Hepatic stellate cell (primary cell): ENCODE measurements around the gene SYN1.
A peak's percentile ranks its signal among the peaks of the same experiment; 100 is the strongest.
"Not testable (repeated sequence)": the region's sequence is repeated elsewhere in the genome, so short reads cannot be mapped to it uniquely, and the experiment has no call there.

Experiments used
- DNase-seq: peaks from one replicate; pipeline ENCODE4 v3.0.0; 2011; ENCODE audit warnings: low spot score

SYN1 gene

DNA sequence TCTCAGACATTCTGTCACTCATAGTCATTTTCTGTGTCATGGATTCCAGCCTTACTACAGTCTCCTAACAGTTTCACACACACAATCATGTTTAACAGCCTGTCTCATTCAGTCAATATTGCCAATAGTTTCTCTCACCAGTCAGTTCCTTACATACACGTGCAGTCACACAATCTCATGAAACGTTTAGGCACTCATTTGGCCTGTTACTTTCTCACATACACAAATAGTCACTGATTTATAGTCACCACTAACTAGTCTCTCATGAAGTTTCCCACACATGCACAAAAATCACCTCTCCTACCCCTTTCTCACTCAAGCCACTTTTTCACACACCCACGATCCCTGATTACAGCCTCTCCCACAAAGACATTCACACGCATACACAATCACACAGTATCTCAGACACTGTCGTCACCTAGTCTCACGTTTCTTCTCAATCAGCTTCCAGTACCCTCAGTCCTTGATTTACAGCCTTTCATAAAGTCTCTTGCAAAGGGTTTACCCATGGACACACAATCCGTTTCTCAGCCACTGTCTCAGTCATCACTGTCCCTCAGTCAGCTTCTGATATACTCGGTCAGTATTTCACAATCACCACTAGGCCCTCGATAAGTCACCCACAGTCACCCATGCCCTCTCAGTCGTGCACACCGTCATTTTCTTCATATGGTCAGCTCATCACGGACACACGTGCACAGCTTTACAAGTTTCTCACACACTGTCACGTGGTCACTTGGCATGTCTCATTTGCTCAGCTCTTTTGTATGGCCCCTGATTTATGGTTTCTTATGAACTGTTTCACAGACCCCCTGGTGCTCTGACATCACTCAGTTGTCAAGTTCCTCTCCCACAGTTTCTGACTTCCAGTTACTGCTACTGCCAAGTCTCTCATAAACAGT lies 14.3 kb upstream of the SYN1 start:
- DNase-seq = no peak

DNA sequence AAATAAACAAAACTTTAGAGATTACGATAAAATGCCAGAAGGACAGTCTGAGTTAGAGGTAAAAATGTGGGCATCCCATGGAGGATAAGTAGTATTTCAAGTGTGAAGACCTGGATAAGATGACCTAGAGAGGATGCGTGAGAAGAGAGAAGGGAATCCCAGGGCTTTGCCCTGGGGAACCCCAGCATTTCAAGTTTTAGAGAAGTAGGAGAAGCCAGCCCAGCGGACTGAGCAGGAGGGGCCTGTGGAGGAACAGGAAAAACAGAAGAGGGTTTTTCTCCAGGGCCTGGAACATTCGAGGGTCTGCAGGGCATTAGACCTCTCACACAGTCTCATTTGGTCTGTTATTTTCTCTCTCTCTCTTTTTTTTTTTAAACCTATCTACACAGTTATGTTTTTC lies 13.0 kb upstream of the SYN1 start:
- DNase-seq = no peak

DNA sequence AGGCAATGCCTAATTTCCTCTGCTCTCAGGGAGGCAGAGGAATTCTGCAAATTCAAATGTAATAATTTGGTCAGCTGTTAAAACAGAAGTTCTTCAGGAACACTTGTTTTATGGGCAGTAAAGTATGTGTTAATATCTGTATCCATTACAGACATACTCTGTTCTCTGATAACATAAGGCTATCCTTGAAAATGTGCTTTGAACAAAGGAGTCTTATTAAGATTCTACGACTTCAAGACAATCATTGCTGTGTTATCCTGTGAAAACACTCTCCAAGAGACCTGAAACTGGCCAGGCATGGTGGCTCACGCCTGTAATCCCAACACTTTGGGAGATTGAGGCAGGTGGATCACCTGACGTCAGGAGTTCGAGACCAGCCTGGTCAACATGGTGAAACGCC lies 12.0 kb upstream of the SYN1 start:
- DNase-seq = no peak

DNA sequence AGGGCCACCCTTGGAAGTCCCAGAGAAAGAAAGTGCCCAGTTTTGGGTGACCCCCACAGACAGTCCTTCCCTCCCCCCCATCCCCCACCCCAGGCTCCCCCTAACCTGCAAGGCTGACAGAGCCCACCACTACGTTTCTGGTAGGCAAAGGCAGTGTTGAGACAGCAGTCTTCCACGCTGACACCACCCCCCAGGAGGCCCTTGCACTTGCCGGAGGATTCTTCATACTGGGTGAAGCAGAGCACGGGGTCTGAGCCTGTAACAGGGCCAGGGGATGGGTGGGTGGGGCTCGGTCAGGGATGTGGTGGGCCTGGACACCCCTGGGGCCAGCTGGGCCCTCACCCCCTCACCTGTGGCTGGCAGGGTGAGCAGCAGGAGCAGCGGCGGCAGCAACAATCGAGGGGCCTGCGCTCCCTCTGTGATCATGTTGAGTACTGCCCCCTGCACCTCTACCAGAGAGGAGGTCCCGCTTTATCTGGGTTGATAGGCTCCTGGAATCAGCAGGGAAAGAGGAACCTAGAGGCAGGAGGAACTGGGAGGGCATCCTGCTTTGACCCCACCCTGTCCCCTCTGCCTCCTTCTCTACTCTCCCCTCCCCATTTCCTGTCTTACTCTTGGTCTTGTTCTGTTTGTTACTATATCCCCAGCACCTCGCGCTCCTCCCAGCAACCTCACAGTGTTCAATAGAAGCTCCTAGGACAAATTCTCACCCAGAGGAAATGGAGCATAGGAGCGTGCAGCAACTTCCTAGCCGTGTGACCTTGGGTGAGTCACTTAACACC lies 10.0 kb upstream of the SYN1 start, which contains the start of gene CFP:
Gene CFP (minus strand): TSS at position 512 of the 782 bp plus-strand sequence. CDS start 86 bp downstream, at position 426.
- no peak for DNase-seq

DNA sequence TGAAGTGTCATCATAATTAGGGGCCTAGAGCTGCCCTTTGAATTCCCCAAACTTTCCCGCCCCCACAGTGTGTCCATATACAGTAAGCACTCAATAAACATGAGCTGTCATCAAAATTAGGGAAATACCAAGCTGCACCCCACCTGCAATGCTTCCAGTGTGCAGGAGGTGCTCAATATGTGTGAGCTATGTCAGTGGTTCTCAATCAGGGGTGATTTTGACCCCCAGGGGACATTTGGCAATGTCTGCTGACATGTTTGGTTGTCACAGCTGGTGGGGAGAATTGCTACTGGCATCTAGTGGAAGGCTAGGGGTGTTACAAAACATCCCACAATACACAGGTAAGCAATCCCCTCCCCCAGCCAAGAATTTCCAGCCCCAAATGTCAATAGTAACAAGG lies 9.3 kb upstream of the SYN1 start:
- DNase-seq = no peak

DNA sequence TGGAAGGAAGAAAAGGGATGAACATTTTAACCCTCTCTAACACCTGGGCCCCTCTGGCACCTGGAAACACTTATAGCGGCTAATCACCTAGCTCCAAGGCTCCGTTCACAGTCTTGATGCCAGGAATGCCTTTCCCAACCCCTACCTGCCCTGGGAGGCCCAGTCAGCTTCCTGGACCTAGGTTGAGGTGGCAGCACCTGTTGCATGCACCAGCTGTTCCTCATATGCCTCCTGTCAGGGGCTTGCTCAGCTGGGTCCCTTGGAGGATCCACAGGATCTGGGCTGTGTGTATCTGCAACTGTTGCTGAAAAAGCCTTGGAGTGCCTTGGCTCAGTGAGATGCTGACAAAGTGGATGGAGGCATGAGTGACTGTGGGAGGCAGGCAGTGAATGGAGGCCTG lies 5.7 kb upstream of the SYN1 start:
- no peak for DNase-seq

DNA sequence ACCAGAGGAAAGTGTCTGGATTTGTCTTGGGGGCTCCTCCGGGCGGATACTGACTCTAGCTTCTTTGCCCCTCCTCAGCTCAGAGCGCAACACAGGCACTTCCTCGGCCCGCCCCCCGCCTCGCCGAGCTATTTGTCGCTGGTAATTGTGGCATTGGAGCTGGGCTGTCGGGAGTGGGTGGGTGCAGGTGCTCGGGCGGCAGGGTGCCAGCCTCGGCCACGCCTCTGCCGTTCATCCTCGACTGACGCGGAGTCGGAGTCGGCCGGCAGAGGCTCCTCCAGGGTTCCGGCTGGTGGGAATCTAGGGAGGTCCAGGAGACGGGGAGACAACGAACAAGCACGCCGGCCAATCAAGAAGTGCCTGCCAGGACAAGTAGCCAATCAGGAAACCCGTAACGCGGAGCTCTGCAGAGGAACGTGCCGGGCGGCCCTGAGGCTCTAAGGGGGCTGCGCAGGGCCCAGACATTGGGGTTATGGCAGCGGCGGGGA lies 3.9 kb upstream of the SYN1 start:
- peak; percentile 87 for DNase-seq

DNA sequence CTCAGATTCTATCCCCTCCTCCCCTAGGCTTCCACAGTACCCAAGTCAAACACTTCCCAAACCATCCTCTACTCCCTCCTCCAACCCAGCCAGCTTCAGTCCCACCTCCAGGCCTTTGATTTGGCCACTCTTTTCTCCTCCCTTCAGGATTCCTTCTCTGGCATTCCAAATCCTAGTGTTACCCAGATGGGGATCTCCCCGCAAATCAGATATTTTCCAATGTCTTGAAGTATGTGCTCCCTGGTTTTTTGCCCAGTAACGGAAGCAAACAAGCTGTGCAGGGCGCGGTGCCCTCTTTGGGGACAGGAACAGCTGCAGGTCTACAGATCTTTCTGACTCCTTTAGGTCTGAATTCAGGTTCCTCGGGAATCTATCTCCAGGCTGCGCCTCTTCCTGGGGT lies 2.2 kb upstream of the SYN1 start:
- DNase-seq = no peak

DNA sequence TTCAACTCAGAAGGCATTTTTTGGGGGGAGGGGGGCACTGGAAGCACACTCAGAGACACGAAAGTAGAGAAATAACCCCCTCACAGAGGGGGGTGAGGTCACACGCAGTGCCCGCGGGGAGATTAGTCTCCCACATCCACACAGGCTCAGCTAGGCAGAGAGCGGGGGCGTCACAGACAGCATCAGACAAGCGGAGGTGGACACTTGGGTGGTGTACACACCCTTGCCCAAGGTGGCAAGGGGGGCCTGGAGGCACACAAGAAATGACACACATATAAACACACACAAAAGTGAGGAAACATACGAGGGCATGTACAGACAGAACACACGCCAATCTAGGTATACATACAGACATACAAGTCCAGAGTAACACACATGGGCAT lies 637 bp upstream of the SYN1 start:
- no peak for DNase-seq

DNA sequence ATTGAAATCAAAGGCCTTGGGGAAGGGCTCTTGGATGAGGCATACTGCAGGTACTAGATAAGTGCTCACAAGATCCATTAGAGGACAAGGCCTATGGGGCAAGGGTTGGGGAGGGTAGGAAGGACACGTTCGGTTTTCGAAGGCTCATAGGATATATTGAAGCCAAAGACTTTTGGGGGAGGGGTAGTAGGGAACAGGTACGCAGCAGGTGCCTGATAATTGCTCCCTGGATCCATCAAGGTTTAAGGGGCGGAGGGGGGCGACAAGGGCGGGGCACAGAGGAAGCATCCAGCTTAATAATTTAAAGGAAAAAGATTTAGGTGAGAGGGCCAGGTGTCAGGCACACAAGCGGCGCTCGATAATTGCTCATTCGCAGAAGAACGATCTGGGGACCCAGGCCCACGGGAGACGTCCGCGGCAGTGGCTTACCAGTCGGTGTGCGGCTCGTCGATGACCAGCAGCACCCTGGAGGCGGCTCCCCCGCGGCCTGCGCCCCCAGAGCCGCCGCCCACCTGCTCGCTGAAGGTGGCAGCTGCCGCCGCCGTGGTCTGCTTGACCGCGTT lies 653 bp downstream of the SYN1 start:
- no peak for DNase-seq

DNA sequence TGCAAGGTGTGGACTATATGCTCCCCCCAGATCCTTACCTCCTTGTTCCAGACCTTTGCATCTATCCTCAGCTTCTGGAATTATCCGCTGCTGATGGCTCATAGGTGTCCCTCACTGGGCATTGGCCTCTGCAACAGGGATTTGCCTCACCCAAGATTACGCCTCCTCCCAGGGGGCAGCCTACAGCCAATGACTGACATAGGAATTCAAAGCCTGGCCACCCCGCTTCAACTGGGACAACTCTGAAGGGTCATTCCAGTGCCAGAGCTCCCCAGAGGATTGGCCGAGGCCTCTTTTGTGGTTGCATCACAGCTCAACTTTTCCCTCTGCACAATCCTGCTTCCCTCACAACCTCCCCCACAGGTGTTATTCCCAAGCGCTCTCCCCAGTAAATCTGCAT lies 5.0 kb downstream of the SYN1 start:
- no peak for DNase-seq

DNA sequence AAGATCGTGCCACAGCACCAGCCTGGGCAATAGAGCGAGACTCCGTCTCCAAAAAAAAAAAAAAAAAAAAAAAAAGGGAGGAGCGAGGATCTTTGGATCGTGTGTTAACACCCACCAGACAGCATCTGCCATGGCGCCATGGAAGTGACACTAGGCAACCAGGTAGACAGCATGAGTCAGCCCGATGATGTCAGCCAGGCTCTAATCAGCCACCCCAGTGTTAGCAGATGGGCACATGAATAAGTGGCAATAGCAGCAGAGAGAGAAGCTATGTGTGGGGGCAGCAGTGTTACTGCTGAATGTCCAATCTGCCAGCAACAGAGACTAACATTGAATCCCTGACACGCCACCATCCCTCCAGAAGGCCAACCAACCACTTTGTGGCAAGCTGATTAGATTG lies 6.6 kb downstream of the SYN1 start:
- no peak for DNase-seq

DNA sequence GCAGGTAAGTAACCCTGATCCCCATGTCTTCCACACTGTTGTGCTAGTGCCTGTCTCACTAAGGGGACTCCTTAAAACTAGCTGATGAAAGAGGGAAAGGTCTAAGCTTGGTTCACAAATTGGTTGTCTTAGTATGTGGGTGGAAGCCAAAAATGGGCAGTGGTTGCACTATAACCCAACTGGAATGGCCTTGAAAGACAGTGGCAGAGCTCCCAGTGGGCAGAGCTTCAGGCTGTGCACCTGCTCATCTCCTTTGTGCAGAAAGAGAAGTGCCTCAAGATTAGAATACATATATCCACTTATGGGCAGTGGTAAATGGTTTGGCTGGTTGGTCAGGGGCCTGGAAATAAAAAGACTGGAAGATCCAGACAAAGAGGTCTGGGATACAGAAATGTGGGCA lies 7.2 kb downstream of the SYN1 start:
- no peak for DNase-seq

DNA sequence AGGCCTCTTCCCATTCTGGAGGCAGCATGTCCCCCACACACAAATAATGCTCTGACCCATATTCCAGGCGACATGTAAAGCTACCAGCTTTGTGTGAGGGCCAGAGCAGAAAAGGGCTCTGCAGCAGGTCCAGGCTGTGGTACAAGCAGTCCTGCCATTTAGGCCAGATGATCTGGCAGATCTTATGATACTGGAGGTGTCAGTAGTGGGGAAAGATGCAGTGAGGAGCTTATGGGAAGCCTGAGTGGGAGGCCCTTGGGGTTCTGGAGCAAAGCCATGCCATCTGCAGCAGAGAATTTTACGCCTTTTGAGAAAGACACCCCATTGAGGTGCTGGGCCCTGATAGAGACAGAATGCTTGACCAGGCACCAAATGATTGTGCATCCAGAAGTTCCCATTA lies 7.7 kb downstream of the SYN1 start:
- DNase-seq = no peak

DNA sequence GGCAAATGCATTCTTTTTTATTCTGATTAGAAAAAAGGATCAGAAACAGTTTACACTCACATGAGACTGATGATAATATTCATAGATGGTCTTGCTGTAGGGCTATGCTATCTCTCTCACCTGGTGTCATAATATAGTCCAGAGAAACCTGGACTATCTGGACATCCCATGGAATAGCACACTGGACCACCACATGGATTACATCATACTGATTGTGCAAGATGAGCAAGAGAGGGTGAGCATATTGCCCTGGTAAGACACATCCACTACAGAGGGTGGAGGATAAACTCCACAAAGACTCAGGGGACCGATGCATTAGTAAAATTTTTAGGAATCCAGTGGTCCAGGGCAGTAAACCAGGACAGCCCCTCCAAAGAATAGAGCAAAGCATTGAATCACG lies 8.2 kb downstream of the SYN1 start:
- no peak for DNase-seq

DNA sequence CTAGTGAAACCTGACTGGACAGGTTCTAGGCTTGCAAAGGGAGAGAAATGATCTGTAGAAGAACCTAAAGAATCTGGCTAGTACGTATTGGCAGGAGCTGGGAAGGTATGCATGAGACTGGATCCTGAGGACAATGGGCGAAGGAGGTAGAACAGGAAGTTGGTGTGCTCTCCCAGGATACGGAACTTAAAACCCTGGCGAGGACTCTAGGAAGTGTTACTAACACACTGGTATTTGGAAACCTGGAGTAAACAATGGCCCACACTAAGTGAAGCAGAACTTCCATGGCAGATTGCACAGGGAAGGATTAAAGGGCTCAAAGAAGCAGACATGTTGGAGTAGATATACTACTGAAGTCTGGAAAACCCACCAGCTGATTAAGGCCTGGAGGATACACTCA lies 9.1 kb downstream of the SYN1 start:
- no peak for DNase-seq

DNA sequence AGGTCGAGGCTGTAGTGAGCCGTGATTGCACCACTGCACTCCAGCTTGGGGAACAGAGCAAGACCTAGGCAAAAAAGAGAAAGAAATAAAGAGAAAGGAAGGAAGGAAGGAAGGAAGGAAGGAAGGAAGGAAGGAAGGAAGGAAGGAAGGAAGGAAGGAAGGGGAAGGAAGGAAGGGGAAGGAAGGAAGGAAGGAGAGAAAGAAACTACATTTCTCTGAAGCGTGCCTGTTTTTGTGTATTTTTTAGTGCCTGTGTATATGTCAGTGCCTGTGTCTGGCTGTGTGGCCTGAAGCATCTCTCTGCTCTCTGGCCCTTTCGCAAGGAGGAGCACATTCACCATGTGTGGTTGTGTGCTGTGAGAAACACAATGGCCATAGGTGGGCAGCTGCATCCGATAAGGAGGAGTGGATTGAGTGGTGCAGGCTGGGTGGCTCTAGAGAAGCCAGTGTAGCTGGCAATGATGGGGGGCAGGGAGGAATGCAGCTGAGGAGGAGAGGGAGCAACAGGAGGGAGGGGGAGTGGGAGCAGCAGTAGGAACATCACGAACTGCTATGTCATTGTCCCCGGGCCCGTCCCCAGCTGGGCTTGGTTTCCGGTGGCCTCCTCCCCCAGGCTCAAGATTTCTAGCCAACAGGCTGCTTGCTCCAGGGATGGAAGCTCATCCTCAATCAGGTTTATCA lies 11.4 kb downstream of the SYN1 start:
- no peak for DNase-seq

DNA sequence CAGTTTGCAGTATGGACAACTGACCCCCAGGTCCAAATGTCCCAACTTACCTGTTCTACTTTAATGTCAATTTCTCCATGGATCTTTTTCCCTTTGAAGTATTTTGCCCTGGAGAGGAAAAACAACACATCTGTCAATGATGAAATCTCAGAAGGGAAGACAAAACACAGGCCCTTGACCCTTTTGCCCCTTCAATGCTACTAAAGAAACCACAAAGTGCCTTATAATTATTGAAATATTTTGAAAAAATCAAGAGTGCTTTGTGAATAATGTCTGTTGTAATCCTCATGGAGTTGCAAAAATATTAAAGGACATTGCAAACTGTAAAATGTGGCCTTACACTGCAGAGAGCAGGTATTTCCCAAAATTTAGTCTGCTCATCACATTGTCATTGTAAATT lies 12.6 kb downstream of the SYN1 start:
- DNase-seq = no peak

DNA sequence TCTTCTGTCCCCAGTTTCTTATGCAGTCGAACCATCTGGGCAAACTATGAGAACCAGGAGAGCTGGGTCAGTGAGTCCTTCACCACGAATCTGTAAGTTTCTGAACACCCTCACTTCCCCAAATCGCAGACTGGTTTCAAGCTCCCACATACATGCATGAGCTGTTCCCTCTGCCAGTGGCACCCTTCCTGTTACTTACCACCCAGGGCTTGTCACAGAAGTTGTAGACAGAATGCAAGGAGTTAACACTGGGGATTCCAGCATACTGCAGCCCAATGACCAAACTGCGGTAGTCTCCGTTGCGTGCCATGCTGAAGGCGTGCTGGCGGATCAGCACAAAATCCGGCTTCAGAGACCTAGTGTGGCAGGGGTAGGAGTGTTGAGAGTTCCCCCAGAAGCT lies 14.6 kb downstream of the SYN1 start:
- DNase-seq = no peak

DNA sequence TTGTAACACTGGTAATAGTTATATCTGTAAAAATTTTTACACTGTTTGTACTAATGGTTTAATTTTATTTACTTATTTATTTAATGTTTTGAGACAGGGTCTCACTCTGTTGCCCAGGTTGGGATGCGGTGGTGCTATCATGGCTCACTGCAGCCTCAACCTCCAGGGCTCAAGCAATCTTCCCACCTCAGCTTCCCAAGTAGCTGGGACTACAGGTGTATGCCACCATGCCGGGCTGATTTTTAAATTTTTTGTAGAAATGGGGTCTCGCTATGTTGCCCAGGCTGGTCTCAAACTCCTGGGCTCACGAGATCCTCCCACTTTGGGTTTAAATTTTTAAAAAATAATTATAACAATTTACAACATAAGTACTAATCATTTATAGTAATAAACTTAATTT lies 16.5 kb downstream of the SYN1 start:
- not testable (repeated sequence) for DNase-seq

DNA sequence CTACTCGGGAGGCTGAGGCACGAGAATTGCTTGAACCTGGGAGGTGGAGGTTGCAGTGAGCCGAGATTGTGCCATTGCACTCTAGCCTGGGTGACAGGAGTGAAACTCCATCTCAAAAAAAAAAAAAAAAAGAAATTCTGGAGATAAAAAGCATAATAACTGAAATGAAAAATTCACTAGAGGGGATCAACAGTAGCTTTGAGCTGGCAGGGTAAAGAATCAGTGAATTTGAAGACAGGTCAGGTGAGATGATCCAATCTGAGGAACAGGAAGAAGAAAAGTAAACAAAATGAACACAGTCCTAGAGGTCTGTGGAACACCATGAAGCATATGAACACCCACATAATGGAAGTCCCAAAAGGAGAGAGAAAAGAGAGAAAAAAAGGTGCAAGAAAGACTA lies 22.4 kb downstream of the SYN1 start:
- no peak for DNase-seq

DNA sequence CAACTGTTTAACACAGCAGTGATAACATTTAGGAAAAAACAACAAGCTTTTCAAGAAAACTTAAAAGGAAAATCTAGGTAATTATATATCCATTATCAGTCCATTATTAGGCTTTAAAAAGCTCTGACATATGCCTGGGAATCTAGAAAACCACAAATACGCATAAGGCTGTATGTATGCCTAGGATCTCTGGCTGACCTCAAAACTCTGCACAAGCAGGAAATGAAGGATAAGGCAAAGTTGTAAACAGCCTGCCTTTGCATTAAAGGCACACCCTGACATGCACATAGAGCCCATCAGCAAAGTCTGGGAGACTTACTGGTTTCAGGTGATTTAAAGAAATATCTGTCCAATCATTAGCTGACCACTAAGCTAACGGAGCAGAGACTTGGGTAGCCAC lies 23.4 kb downstream of the SYN1 start:
- DNase-seq = no peak
